ENCODE measurements around the gene DQX1.

DQX1 gene

GRCh38 chr2:74554820-74555531, 28.9 kb upstream of the DQX1 start:
- no peak for DNase-seq (ENCODE audit: low read depth, low spot score)

DNA sequence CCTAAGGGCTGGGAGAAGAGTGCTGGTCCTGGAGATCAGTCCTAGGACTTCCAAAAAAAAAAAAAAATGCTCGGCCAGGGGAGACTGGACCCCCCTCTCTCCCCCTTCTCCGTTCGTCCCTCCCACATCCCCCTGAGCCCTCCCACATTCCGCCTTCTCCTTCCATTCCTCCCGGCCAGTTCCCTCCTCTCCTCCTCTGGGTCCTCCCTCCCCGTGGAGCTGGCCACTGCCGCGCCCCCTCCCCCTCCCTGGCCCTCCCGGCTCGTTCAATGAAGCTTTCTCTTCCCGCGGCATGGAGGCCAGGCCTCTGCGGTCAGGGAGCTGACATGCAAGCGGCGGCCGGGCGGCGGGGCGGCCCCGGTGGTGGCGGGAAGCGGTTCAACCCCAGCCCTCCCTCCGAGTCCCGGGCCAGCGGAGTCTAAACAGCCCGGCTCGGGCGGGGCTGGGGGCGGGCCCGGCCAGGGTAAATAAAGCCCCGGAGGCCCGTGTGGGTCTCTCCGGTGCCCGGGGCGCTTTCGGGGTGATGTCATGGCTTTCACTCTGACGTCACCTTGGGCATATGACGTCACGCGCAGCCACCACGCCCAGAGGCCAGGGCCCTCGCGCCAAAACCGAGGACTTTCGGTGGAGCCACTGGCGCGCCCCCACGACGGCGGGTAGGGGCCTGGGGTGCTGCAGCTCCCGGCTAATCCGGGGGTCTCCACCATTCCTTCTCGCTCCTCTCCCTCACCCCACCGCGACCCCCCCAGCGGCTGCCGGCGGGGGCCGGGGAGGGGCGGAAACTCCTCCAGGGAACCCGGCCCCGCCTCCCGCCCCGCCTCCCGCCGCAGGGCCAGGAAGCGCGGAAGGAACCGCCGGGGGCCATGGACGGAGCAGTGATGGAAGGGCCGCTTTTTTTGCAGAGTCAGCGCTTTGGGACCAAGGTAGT, 28.1 kb upstream of the DQX1 start, which contains the start of the genes DOK1 and LOXL3:
DOK1 (plus strand) TSS at position 829 of the 928 bp plus-strand sequence; CDS start at position 864, 35 bp downstream.
LOXL3 (minus strand) TSS at position 51 of the 928 bp plus-strand sequence. CDS start 1,308 bp downstream, outside the sequence.
- DNase-seq (ENCODE audit: low read depth, low spot score) = no peak

DNA sequence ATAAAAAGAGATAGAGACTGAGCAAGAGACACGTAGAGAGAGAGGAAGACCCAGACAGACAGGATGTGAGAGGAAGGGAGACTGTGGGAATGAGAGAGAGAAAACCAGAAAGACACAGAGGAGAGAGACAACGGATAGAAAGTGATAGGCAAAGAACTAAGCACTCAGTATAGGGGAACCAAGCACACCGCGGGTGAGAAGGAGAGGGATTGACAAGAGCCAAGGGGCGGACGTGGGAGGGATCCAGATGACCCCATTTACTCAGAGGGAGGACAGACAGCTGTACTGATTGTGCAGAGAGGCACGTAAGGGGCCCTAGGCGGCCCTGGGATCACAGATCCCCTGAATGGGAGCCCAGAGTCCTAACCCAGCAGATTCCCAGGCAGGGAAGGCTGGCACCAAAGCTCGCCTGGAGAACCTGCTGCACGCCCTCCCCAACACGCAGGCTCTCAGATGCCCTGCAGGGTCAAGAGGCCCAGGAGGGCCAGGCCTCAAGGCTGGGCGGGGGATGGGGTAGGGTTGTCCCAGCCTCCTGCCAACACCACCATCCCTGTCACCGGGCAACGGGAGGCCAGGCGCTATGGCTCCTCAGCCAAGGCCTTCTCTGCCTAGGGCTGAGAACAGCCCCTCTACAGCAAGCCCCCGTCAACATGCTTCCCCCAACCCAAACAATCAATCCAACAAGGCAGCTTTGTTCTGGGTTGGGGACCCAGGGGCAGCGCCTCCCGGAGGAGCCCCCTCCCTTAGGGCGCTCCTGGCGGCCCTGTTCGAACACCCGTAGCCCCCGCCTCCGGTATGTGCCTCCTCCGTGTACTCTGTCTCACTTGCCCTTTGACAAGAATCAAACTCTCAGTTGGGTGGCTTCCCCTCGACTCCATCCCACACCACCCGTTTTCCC, 27.1 kb upstream of the DQX1 start:
- DNase-seq (ENCODE audit: low read depth, low spot score) = no peak

DNA sequence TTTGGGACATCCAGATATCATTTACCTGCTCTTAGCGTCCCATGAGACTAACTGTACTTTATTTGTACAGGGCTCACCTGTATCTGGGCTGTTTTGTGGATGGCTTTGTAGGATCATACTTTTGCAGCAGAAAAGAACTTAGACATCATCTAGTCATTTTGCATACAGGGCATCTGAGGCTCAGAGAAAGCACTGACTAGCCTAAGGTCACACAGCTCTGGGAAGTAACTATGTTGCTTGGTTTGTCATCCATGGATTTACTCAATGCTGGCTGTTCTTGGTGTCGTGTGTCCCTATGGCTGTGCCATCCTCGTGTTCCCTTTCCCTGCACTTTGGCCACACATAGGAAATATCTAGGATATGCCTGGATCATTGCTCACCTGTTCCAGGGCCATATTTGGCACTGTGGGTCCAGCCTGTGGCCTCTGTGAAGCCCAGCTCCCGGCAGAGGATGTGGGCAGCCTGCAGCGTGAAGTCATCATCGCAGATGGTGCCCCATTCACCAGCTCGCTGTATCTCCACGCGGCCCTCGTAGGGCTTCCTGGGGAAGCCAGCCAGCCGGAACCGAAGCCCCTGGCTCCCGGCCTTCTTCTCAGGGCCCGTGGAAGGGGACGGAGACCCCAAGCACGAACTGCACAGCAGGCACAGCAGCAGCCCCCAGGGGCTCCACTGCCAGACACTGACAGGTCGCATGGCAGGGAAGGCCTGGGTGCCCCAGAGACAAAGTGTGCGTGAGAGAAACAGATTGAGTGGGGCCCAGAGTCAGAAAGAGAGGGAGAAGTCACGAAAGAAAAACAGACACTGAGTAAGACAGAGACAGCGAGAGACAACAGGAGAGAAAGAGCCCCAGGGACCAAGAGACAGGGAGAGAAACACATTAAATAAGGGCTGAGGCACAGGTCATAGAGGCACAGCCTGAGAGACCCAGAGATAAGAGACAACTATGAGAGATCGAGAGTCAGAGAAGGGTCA, 26.2 kb upstream of the DQX1 start:
- no peak for DNase-seq (ENCODE audit: low read depth, low spot score)

GRCh38 chr2:74551530-74551929, 25.5 kb upstream of the DQX1 start:
- DNase-seq (ENCODE audit: low read depth, low spot score) = no peak

DNA sequence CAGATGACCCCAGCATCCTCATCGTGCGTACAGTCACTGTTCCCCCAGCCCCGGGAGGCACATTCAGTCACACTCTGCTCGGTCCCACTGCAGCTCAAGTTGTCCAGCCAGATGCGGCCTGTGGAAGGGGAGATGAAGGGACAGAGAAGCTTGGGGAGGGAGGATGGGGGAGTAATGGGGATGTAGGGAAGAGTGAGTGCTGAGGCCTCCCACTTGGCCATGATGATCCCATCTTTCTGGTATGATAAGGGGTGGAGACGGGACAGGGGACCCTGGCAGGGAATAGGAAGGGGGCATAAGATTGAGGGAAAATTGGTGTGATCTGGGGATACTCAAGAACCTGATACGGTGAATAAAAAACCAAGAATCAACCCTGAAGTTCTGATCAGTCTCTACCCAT, 24.2 kb upstream of the DQX1 start:
- no peak for DNase-seq (ENCODE audit: low read depth, low spot score)

DNA sequence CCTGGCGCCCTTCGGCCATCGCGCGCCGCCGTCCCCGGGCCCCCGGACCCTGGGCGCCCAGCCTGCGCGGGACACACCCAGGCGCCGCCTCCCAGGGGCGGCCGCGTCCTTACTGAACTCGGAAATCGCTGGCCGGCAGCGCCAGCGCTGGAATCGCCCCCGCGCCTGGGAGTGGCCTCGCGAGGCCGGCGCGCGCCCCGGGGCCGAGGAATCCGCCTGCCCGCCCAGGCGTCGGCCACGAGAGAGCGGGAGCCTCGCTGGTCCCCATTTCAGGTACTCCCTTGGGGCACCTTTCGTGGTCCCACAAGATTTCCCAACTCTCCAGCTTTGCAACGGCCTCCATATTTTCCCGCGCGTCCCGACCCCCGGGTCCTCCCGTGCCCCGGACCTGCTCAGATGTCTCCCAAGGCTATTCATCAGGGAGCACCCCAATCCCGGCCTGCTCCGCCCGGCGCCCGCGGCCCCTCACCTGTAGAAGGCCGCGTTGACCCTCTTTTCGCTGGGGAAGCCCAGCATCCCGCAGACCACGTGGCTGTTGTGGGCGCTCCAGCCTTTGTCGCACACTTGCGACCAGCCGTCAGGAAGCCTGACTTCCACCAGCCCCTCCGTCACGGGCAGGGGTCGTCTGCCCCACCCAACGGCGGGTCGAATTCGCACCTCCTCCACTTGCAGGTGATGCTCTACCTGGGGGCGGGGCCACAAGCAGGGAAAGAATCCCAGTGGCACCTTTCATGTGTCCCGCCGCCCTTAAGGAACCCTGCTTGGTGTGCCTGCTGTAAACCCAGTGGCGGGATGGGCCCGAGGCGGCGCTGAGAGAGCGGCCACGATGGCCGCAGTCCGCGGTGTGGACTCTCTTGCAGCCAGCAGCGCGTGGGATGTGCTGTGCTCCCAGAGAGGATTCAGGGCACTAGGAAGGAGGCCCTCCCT, 23.1 kb upstream of the DQX1 start:
- no peak for DNase-seq (ENCODE audit: low read depth, low spot score)

DNA sequence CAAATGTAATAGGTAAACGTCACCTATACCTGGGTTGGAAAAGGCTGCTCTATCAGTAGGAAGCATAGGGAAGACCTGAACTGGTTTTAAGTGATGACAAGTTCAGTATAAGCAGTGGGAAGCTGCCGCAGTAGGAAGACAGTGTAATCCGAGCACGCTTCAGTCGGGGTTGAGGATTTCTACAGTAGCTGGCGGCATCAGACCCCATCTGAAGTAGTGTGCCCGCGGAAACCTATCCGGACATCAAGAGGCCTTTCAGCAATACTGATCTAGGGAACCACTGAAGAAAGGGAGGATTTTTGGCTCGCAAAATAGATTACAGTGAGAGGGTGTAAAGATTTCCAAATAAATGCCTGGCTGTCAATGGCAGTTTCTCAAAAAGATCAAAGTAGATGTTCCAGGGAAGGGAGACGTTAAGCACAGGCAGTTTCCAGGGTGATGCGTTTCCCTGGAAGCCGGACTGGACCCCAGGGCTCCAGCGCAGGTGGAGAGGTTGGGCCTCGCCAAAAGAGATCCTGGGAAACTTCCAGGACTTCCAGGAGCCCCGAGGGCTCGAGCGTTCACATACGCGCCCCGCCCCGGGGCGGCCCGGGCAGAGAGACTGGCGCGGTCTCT, 22.4 kb upstream of the DQX1 start:
- no peak for DNase-seq (ENCODE audit: low read depth, low spot score)

DNA sequence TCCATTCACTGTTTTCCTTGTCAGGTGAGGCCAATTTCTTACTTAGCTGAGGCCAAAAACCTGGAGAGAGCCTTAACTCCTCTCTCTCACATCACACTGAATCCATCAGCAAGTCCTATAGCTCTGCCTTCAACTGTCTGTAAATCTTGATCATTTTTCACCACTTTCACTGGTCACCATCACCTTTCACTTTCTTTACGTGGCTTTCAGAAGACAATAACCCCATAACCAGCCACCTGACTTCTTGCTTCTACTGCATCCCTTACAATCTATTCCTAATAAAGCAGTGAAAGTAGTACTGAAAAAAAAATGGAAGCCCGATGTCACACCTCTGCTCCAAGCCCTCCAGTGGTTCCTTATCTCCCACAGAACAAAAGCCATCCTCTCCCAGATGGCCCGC, 20.0 kb upstream of the DQX1 start:
- DNase-seq (ENCODE audit: low read depth, low spot score) = no peak

GRCh38 chr2:74544634-74545033, 18.6 kb upstream of the DQX1 start:
- no peak for DNase-seq (ENCODE audit: low read depth, low spot score)

- no peak for DNase-seq (ENCODE audit: low read depth, low spot score)
Observed at GRCh38 chr2:74542978-74543377, 16.9 kb upstream of the DQX1 start.

- DNase-seq (ENCODE audit: low read depth, low spot score) = no peak
Observed at GRCh38 chr2:74540291-74540690, 14.3 kb upstream of the DQX1 start.

DNA sequence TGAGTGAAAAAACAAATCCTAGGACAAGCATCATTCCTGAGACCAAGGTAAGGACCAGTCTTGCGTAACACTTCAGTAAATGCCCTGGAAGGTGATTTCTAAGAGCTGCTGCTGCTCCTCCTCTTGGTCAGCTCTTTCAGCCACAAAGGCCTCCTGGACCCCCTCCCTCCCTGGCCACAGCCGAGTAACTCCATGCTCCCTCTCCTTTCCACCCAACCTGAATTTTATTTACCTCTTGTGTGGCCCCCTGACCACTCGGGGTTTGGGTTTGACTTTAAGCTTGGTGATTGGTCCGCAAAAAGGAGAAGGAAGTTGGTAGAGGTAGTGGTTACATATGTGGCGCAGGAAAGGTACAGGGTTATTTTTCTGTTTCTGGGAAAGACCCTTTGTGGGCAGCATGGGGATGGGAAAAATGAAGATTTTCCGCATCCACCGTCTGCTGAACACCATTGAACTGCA, 12.9 kb upstream of the DQX1 start:
- DNase-seq (ENCODE audit: low read depth, low spot score) = no peak

GRCh38 chr2:74537140-74537539, 11.1 kb upstream of the DQX1 start:
- DNase-seq (ENCODE audit: low read depth, low spot score) = no peak

- DNase-seq (ENCODE audit: low read depth, low spot score) = no peak
Observed at GRCh38 chr2:74536166-74536950, 10.3 kb upstream of the DQX1 start.

GRCh38 chr2:74535440-74535965, 9.5 kb upstream of the DQX1 start:
- DNase-seq (ENCODE audit: low read depth, low spot score) = no peak

DNA sequence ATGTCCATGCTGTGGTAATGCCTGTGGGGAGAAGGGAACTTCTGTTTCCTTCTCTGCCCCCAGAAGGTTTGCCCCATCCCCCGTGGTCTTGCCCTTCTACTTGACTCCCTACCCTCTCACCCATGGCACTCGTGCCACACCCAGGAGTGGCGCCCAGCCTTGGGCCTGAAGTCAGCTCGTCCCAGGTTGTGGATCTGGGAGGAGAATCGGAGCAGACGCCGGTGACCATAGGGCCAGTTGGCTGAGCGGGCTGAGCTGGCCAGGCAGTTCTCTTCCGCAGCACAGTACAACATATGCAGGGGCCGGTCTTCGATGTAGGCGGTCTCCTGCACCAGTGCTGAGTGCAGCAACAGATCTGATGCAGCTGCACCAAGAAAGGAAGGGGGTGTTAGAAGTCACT, 8.4 kb upstream of the DQX1 start:
- DNase-seq (ENCODE audit: low read depth, low spot score) = no peak

- DNase-seq (ENCODE audit: low read depth, low spot score) = no peak
Observed at GRCh38 chr2:74533464-74533863, 7.4 kb upstream of the DQX1 start.

All from iPS DF 19.7 (cell line).